ENCODE data around the gene CD28.
"Not testable (repeated sequence)": the region's sequence is repeated elsewhere in the genome, so short reads cannot be mapped to it uniquely, and the experiment has no call there.

The CD28 gene

GRCh38 chr2:203685789-203686420, 20.5 kb upstream of the CD28 start:
- no peak for DNase-seq (ENCODE audit: insufficient read length, low spot score)
- no peak for FAIRE-seq

DNA sequence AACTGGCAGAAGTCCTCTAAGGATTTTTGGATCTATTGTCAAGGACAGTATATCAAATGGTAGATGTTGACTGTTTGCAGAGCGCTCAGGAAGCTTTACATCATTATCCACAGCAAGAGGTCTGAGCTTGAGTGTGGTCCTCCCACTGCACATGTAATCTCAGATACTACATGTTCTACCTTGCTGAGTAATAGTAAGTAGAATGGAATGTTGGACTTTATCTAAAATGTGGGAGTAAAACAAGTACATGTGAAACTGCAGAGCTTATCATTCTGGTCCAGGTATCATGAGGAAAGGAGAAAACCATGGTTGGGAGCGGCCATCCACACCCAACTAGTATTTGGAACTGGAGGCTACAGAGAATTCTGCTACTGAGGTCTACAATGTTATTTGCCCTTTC, 19.3 kb upstream of the CD28 start:
- FAIRE-seq, result no peak

GRCh38 chr2:203688798-203689197, 17.6 kb upstream of the CD28 start:
- FAIRE-seq (no peak), DNase-seq (ENCODE audit: insufficient read length, low spot score) (no peak)

More for the DNA sequence above, 19.3 kb upstream of the CD28 start:
- no peak for DNase-seq (ENCODE audit: insufficient read length, low spot score)

DNA sequence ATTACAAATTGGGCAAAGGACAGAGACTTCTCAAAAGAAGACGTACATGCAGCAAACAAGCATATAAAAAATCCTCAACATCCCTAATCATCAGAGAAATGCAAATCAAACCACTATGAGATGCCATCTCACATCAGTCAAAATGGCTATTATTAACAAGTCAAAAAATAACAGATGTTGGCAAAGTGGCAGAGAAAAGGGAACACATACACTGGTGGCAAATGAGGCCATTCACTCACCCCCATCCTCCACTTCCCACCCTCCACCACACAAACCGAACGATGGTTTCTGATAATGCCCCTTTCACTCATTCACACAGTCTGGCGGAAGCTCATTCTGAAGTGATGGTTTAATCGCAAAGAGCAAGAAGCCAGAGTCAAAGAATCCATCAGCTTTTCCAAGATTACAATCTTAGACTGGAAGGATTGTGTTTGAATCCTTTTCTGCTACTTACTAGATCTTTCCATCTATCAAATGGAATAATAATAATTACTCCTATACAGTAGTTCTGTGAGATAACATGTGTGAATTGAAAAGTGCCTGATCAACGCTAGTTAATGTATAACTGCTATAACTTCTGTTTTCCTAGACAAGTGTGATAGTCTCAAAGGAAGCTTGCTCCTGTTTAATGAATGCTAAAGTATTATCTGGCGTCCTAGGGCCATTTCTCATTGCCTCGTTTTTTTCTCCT, 16.9 kb upstream of the CD28 start:
- FAIRE-seq (no peak), DNase-seq (ENCODE audit: insufficient read length, low spot score) (no peak)

GRCh38 chr2:203690117-203690431, 16.4 kb upstream of the CD28 start:
- FAIRE-seq (no peak), DNase-seq (ENCODE audit: insufficient read length, low spot score) (no peak)

- no peak for FAIRE-seq
- no peak for DNase-seq (ENCODE audit: insufficient read length, low spot score)
Measured at GRCh38 chr2:203690441-203691047, 15.9 kb upstream of the CD28 start.

DNA sequence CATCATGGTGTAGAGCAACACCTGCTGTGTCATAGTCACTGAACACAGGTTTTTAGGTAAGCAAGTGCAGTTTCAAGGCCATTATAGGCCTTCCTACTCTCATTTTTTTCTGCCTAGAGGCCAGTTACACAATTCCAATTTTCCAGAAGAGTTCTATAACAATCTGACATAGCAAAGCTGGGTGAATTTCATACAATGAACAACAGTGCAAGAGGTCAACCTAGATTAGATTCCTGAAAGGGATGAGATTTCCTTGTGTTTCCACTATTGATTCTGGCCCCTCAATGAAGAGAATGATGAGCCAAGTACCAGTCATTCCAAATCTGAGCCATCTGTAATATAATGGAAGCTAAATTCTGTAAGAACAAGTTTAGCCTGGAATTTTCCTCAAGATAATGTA, 15.3 kb upstream of the CD28 start:
- DNase-seq (ENCODE audit: insufficient read length, low spot score), result no peak
- FAIRE-seq, result no peak

DNA sequence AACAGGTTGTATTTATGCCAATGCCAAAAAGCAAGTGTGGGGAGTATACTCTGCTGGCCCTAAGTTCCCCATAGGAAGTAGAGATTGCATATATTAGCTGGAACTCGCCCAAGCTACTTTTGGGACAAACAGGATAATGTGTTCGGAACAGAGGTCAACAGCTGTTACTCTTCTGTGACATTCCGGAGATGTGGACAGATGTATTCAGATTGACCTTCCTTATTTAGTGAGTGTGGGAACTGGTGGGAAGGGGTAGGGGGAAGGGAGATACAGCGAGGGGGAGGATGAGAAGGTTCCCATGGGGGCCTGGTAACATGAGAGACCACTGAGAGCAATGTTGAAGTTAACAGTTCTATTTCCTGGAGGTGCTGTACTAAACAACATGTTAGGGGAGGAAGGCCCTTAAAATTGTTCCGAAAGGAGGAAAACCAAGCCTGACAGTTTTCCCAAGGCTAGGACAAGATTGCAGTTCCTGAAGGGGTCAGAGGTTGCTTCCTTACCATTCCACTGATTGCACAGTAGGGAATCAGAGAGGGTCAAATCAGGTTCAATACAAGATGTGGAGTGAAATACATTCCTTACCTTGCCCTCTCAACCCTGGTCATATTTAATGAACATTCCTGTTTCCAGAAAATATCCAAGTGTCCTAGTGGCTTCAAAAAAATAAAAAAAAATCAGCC, 14.3 kb upstream of the CD28 start:
- DNase-seq (ENCODE audit: insufficient read length, low spot score), result no peak
- no peak for FAIRE-seq

- FAIRE-seq, result no peak
Measured at GRCh38 chr2:203693242-203693879, 13.1 kb upstream of the CD28 start.

GRCh38 chr2:203694191-203694590, 12.2 kb upstream of the CD28 start:
- DNase-seq (ENCODE audit: insufficient read length, low spot score), result no peak
- no peak for FAIRE-seq

More at GRCh38 chr2:203693242-203693879, 13.1 kb upstream of the CD28 start:
- DNase-seq (ENCODE audit: insufficient read length, low spot score), result no peak

DNA sequence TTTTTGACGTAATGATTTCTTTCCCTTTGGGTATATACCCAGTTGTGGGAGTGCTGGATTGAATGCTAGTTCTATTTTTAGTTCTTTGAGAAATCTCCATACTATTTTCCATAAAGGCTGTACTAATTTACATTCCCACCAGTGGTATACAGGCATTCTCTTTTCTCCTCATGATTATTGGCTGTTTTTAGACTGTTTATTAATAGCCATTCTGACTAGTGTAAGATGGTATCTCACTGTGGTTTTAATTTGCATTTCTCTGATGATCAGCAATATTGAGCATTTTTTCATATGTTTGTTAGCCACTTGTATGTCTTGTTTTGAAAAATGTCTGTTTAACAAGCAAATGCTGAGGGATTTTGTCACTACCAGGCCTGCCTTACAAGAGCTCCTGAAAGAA, 9.2 kb upstream of the CD28 start:
- FAIRE-seq (no peak), DNase-seq (ENCODE audit: insufficient read length, low spot score) (no peak)

DNA sequence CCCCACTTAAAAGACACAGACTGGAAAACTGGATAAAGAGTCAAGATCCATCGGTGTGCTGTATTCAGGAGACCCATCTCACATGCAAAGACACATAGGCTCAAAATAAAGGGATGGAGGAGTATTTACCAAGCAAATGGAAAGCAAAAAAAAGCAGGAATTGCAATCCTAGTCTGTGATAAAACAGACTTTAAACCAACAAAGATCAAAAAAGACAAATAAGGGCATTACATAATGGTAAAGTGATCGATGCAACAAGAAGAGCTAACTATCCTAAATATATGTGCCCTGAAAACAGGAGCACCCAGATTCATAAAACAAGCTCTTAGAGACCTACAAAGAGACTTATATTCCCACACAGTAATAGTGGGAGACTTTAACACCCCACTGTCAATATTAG, 8.7 kb upstream of the CD28 start:
- not testable (repeated sequence) for DNase-seq (ENCODE audit: insufficient read length, low spot score); FAIRE-seq

- FAIRE-seq; DNase-seq (ENCODE audit: insufficient read length, low spot score): not testable (repeated sequence)
Measured at GRCh38 chr2:203698410-203698809, 8.0 kb upstream of the CD28 start.

DNA sequence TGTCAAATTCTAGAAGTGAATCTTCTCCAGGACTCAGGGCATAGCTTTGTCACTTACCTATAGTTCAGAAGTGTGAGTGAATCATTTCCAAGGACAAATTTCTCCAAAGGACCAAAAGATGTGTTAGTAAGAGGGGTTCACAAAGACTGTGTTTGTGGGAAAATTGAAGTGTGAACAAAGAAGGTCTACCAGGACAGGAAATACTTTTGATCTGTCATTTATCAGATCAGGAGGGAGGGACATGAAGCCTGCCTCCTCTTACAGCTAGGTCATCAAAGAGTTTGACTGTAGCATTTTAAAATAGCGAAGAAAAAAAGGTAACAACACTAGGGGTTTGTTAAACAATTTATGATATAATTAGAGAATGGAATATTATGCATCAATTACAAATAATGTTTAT, 2.0 kb upstream of the CD28 start:
- FAIRE-seq (no peak), DNase-seq (ENCODE audit: insufficient read length, low spot score) (no peak)

GRCh38 chr2:203705178-203705577, 1.3 kb upstream of the CD28 start:
- DNase-seq (ENCODE audit: insufficient read length, low spot score), result no peak
- FAIRE-seq, result no peak

- DNase-seq (ENCODE audit: insufficient read length, low spot score), result no peak
- no peak for FAIRE-seq
Measured at GRCh38 chr2:203707530-203707929, 1.1 kb downstream of the CD28 start.

- DNase-seq (ENCODE audit: insufficient read length, low spot score) (no peak), FAIRE-seq (no peak)
Measured at GRCh38 chr2:203708846-203709396, 2.5 kb downstream of the CD28 start.

DNA sequence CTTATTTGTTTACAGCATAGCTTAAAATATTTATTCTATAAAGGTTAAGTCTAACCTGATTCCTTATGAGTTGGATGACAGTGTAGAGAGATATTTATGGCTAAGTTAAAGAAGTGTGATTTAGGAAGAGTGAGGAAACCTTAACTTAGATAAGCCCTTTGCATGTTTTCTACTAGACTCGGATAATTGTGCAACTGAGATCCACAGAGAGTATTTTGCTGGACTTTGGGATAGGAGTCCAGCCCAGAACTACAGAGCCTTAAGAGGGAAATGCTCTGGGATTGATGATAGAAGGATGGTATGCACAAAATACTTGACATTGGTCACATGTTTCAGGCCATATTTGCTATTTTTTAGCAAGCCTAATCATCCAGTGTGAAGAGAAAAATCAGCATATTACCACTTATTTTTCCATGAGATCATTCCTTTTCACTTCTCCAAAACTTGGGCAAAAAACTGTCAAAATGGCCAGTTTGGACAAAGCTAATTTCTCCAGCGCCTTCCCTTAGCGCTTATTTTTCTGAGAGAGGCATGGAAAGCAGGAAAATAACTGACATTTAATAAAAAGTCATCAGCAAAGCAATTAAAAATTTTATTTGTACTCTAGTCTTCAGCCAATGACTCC, 3.1 kb downstream of the CD28 start:
- FAIRE-seq (no peak), DNase-seq (ENCODE audit: insufficient read length, low spot score) (no peak)

GRCh38 chr2:203710226-203710625, 3.8 kb downstream of the CD28 start:
- no peak for DNase-seq (ENCODE audit: insufficient read length, low spot score)
- FAIRE-seq, result no peak

GRCh38 chr2:203710952-203711351, 4.5 kb downstream of the CD28 start:
- no peak for DNase-seq (ENCODE audit: insufficient read length, low spot score)
- FAIRE-seq, result no peak

All from HTR-8/SVneo (cell line).